Stimulated activated CD8-positive, alpha-beta memory T cell treated with anti-CD3 and anti-CD28 coated beads, Interleukin-2, amount 100 ng/mL, for 48 hours (primary cell): ENCODE data around the gene PAN3.

Experiments
- DNase-seq, 2 donors: peaks; one replicate each; pipeline ENCODE4 v3.0.0-alpha.2; 2020; ENCODE audit warnings: low read depth in 2 of 2

PAN3 gene

DNA sequence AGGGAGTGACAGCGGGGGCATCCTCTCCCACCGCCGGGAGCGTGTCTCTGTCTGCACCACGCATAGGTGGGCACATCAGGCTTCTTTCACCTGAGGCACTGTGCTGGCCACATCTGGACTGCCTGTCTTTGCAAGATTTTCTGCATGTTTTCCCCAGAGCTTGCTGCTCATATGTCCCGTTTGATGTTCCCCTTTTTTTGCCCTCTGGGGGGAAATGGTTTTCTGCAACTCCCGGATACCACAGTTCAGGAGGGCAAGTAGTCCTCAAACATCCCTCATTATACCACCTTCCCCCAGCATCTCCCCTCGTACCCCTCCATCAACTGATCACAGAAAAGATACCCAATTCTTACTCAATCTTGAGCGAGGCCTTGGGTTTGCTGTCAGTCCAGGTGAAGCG is 168.0 kb downstream of the PAN3 start:
- no peak for DNase-seq

DNA sequence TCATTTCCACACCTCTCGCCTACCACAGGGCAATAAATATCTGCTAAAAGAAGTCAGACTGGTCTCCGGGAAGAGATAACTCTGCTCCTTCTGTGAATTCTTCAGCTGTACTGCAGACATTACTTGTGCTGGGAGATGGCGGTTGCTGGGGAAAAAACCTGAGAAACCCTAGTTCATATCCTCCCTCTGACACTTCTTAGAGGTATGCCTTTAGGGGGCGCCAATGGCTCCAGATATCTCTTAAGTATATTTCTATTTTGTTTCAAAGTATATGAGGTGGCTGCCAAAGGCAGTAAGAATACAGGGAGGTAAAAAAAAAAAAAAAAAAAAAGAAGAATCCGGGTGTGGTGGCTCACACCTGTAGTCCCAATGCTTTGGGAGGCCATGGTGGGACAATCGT is 175.2 kb downstream of the PAN3 start:
- no peak for DNase-seq

DNA sequence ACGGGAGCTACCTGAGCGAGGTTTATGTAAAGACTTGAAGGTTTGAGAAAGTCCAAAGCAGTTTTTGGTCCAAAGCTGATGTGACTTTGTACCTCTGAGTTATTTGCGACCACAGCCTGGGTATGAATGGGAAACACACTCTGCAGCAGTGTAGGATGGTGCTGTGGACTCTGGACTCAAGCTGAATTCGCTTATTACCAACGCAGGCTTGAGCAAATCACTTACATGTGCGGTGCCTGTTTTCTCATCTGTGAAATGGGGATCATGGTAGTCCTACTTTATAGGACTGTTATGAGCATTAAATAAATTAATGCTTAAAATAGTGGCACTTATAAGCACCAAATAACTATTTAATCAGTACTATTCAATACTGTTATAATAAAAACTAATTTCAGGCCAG is 176.5 kb downstream of the PAN3 start:
- DNase-seq, result no peak

DNA sequence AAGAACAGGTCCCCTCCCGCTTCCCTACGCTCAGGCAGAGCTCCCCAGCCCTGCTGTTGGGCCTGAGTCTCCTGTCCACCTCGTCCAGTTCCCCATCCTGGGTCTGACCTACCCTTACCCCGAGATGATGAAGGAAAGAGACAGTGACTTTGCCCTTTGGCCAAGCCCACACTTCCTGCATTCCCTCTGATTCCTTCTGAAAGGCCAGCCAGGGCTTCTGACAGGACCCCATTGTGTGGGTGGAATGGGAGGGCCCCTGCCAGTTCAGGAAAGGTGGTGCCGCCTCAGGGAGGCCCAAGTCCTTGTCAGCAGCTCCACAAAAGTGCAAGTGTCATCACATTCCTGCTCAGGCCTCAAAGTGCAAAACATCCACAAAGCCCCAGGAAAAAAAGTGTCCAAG is 177.8 kb downstream of the PAN3 start:
- DNase-seq, result no peak

DNA sequence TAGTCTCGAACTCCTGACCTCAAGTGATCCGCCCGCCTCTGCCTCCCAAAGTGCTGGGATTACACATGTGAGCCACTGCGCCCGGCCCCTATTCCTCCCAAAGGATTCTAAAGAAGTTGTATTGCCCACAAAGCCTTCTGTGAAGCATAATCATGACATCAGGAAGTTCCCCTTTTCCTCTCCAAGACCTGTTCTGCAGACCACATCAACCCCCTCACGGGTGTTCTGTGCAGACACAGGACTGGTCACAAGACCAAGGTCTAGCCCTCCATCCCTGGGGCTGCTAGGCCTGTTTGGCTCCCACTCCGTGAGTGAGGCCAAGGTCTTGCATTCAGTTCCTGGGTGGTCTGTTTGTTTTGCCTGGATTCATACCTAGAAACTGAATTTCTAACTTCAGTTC is 178.5 kb downstream of the PAN3 start:
- DNase-seq, result no peak

DNA sequence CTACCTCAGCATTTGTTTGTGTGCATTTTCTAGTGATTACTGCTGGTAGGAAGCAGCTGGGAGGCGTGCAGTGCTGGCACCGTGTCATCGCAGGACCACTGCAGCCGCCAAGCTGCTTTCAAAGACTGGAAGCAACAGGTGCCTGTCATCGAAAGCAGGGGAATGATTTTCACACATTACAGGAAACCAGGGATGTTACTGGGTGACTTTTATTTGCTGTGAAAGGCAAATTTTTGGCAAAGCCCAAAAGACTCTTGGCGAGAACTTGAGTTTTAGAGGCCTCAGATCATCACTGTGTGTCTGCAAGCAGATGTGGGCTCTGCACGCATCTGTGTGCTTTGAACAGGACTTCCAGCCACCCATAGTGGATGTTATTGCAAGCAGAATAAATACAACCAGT is 180.2 kb downstream of the PAN3 start:
- no peak for DNase-seq

DNA sequence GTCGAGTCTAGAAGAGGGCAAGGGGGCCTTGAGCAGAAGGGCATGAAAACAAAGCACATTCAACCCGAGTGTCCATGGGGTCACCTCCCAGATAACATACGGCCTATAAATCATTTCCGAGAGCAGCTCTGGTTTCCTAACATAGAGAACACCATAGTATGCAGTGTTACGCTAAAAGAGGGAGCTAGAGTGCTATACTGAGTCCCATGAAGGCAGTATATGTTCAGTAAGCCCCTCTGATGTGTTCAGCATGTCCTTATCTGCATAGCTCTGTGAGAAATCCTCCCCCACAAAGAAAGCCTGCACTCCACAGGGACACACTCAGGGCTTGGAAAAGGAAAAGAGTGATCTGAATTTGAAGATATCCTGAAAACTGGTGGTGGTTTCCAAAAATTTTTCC is 181.2 kb downstream of the PAN3 start:
- DNase-seq, result no peak

DNA sequence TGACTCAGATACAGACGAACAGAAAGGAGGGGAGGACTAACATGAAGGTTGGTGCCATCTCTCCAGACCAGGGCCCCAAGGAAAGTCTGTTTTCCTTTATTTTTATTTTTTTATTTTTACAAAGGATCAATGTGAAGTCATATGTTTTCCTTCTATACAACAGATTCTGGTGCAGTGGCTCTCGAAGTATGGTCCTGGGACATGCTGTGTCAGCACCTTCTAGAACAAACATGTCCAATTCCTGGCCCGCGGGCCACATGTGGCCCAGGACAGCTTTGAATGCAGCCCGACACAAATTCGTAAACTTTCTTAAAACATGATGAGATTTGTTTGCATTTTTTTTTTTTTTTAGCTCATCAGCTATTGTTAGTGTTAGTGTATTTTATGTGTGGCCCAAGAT is 181.9 kb downstream of the PAN3 start:
- DNase-seq, result no peak

DNA sequence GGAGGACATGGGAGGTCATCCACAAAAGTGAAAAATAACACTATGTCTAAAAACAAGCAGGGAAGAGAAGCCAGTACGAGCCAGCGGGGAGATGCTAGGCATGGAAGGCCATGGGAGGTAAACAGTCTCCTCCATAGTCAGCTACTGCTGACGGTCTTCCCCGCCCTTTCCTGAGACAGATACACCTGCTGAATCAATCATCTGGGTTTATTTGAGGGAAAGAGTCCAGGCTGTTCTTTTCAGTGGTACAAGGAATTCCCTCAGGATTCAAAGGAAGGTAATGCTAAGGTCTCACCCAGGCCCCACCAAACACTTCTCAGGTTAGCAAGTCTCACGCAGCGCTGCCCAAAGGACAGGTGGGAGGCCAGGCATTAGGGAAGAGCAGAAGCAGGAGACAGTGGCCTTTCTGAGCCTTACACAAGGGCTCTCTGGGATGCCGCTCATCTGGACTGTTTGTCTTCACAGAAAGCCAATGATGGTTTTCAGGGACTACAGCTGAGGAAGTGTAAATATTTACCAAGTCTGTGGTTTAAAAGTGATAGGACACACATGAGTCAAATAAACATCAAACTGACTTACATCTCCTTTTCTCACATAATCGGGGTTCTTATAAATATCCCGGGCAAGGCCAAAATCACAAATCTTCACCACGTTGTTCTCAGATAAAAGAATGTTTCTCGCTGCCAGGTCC is 182.7 kb downstream of the PAN3 start:
- DNase-seq, result no peak

DNA sequence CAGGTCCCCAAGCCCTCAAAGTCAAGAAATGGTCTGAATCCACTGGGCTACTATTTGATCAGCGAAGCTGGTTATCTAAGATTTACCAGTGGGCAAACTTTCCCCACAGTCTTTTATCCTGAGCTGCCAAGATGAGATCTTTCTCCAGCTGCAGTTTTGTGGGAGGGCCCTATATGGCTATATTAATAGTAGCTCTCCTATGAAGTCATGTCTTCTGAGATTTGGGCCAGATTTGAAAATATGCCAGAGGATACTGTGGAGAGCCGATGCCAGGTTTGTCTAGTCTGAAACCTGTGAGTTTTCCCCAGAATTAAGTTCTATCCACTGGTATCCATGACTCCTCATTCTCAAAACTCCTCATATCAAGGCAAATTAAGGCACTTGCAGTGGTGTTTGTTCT is 183.4 kb downstream of the PAN3 start:
- DNase-seq, result no peak

DNA sequence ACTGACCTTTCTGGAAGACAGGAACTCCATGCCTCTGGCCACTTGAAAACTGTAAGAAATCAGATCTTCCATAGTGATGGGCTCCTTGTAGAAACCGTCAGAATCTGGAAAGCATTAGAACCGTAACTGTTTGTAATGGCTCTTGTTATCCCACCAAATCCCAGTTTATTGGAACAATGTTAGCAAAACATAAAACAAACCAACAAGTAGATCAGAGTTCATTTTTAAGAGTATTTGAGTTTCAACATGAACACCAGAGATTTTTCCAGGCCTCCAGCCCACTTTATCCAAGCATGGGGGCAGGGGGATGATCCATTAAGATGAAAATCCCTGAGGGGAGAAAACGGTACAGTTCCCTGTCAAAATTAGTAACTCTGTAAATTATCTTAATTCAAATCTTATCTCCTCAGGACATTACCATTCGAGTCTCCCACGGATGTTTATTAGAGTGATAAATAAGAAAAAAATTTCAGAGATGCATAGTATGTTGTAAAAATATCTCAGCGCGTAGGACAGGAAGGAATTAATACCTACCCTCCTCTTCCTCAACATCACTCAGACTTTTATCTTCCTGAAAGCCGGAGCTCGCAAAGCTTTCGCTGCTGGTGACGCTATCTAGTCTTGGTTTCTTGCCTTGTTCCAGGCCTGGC is 184.0 kb downstream of the PAN3 start:
- no peak for DNase-seq

DNA sequence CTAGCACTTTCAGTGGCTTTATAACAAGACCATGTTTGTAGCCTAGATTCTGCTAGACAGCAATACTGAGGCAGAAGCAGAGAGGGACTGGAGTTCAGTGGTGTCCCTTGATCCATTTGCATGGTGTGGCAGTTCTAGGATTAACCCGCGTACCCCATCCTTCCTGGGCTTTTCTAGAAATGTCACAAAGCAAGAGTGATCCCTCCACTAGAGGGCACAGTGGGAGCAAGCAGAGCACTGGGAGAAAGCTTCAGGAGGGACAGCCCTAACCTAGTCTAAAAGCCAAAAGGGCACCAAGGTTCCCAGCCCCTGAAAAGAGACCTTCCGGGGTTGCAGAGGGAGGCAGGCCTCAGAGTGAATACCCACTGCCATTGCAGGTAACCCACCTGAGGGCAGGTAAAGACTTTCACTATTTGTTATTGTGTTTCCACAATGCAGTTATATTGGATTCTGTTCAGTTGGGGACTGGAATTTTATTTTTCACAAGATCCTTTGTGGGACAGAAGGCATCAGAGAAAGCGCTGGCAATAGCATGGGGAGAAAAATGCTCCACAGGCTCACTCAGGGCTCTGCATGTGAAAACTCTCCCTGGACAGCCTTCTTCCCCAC is 185.9 kb downstream of the PAN3 start:
- DNase-seq, result peak; percentile 13 to 29

DNA sequence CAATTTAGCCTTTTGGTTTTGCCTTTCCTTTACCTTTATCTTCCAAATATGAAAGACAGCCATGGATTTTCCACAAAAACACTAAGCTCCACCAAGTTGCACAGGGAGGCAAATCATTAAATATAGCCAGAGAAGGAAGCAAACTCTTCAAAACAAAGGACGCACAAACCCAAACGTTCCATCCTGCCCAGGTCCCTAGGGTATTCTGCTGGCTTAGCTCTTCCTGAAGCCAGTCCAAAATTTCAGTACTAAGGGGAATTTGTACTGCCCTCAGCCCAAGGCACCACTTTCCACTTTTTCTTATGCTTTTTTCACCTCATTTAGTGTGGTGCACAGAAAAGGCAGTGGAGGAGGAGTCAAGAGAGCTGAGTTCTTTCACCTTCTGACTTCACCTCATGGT is 186.7 kb downstream of the PAN3 start:
- DNase-seq, result no peak

DNA sequence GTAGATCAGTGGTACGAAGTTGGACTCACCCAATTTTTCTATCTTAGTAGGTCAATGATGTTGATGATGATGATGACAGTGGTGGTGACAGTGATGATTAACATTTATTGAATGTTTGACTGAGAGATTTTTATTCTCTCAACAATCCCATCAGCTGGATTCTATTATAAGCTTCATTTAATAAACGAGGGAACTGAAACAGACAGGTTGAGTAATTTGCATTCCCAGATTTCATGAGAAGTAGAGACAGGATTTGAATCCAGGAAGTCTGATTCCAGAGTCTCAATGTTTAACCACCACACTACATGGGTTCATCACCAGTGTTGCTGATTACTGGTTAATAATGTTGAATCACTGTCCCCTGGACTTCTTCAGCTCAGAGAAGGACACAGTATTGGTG is 187.7 kb downstream of the PAN3 start:
- no peak for DNase-seq

DNA sequence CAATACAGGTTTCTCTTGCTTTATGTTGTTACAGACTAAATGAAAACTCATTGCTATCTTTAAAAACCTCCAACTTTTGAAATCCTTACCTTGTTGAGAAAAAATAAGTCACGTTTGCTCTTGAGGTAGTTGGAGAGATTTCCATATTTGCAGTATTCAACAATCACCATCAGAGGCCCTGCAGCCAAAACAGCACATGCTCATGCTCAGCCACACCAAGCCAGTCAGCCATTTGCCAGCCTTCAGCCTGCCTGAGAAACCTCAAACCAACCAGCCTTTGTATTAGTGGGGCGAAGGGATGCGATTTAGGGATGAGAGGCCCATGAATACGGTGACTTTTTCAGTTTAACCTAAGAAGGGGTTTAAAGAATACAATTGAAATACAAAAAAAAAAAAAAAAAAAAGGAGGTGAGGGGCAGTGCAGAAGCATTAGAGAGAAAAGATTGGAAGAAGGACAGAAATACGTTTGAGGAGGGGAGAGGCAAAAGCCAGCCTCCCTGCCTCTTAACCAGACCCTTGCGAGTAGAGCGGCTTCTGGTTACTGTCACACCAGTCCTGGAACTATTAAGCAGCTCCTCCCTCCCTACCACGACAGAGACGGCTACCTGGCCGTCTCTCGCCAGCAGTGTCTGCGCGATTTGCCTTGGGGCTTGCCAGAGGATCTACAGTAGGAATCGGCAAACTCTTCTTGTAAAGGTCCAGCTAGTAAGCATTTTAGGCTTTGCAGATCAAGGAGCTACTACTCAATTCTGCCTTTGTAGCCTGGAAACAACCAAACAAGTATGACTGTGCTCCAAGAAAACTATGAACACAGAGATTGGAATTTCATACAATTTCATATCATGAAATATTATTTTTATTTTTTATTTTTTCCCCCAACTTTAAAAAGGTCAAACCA is 189.3 kb downstream of the PAN3 start:
- DNase-seq, result no peak

DNA sequence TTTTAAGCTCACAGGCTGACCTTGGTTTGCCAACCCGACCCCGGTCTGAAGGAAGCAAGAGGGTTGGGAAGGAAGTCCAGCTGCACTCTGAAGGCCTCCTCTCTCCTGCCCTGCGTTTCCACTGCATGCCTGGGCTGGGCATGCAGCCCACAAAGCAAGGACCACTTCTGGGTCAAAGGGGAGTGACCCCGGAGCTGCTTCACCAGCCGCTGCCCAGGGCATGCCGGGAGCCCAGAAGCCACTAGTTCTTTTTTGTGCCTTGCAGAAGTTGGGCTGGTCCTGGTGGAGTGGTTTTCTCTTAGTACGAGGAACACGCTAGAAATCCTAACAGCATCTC is 189.9 kb downstream of the PAN3 start:
- DNase-seq, result no peak

DNA sequence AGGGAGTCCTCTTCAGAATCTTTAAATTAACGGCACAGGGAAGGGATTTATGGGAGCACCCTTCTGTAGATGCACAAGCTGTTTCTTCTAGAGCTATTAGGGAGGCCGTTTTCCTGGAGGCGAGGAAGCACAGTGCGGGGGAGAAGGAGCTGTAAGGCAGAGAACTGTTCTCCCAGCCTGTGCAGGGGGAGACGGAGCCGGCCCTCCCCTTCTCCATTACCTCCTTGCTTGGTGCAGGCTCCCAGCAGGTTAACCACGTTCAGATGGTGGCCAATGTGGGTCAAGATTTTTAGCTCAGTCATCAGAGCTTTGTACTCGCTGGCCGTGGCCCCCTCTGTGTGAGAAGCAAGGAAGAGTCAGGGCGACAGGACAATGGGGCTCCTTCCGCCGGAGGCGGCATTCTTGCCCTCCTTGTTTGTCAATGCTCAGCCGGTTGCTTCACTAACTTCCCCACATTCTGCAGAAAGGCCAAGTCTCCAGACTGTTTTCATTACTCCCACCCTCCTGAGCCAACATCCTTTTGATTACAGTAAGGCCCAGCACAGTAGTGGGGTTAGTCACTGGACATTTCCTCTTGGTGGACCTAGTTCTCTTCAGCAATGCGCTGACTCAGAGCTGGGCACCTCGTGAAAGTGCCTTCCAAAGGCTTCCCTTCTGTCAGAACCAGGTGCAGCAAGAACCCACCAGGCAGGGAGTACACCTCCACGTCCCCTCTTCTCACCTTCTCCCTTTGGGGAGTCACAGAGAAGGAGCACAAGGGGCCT is 191.2 kb downstream of the PAN3 start:
- no peak for DNase-seq

DNA sequence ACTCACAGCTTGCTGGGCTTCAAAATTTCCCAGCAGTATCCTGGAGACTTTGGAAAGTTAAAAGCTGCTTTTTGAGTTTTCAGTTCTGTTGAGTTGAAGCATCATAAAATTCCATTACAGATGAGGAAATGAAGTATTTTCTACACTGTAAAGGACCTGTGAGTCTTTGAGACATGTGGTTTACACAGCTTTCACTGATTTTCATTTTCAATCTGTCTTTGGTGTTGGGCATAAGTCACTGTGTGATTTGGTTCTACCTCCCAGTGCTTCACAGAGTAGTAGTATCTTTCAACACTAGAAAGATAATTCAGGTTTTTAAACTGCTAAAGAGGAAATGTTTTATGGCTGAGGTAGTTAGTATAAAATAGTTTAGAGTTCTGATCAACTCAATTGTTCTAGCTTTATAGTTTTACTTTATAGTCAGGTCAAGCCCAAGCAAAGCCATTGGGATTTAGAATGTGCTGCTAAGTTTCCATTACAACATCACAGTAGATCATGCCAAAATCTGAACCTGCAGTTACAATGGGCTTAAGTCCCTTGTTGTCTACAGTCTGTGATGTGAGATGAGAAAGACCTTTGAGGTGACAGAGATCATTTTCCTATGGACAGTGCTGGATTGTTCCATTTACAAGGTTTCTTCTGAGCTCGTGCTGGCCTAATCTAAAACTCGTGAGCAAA is 195.0 kb downstream of the PAN3 start:
- DNase-seq, result no peak

DNA sequence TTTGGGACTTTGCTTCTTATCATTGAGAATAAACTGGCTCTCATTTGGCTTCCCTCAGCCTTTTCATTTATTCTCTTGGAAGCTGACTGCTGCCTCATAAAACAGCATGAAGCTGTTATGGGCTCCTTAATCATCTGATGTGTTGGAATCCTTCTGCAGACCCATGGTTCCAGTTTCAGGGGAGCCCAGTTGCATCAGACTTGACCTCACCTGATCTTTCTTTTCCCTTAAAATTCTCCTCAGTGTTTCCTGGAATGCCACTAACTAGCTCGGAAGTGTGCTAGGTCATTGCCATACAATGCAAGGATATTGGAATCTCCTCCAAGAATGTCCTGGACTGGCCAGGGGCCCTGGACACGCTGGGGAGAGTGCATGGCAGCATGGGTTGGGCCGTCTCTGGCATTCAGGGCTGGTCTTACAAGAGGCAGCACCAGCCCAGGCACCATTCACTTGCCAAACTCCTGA is 197.9 kb downstream of the PAN3 start:
- no peak for DNase-seq

DNA sequence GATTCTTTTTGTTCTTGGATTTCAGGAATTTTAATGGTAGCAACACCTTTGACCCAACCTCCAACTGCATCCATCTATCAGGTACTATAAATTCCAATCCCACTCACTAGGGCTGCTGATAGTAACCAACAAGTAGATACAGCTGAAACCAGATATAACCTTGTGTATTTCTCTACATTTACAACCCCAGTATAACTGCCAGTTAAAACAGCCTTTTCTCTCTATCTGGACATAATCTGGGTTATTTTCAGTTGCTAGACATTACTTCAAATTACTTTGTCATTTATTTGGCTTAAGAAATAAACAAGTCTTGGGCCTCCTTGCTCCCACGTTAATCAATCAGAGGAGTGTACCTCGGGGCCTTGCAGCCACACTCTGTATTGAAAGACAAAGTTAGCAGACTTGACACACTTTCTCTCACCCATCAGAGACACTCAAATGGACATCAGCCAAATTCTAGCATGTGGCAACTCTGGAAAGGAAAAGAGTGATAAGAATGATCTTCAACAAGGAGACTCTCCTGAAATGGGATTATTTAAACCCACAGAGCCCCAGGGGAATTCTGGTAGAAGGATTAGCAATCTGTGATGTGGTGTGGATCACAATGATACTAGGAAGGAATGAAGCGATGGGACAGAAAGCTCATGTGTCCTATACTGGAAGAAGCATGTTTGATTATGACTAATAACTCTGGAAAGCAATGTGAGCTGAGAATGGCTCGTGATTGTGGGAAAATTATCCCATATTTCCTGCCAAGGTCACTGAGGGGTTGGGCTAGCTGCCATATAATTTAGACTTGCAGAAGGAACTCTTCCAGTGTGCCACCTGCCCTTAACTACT is 199.0 kb downstream of the PAN3 start:
- no peak for DNase-seq
